ENCODE measurements around the gene MEIS3.
A peak's percentile ranks its signal among the peaks of the same experiment; 100 is the strongest.

The MEIS3 gene

DNA sequence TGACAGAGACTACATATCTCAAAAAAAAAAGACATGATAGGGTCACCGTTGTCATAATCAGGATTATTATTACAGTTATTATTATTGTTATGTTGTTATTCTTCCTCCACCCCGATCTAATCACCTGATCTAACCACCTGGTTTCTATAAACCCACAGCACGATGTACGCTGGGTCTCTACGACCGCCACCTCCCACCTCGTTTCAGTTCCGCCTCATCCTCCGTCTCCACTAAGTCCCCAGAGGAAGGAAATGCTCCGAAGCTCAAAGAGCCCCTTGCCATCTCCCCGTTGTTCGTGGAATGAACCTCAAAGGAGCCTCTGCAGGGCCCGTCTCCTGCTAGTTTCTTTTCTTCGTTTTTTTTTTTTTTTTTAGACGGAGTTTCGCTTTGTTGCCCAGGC is 15.9 kb upstream of the MEIS3 start:
- peak in 1 of 5 donors; percentile 70 for DNase-seq

DNA sequence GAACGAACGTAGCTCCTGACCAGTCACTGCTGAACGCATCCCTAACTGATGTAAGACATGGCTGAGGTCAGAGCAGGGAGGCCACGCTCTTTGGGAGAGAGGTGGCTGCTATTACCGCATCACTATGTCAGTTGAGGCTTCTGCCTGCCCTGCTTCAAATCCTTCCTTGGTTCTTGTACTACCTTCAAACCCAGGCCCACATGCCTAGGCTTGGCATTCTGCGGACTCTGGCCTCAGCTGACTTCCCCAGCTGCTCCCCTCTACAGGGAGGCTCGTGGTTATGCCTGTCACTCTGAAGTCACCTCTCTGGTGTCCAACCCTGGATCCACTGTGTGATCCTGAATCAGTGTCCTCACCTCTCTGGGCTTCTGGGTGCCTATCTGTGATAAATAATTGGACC is 14.8 kb upstream of the MEIS3 start:
- no peak for DNase-seq

DNA sequence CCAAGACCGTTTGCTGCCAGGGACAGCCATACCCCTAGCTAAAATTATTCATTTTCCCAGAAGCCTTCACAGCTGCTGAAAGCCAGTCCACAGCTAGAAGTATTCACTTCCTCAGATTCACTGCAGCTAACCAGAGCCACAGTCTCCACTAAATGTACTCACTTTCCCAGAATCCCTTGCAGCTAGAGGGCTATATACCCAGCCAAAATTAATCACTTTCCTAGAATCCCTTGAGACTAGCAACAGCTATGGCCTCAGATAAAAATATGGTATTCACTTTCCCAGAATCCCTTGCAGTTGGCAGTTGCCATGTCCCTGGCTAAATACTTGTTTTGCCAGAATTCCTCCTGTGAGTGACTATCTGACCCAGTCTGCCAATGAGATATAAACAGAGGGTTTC is 13.8 kb upstream of the MEIS3 start:
- DNase-seq, result no peak

DNA sequence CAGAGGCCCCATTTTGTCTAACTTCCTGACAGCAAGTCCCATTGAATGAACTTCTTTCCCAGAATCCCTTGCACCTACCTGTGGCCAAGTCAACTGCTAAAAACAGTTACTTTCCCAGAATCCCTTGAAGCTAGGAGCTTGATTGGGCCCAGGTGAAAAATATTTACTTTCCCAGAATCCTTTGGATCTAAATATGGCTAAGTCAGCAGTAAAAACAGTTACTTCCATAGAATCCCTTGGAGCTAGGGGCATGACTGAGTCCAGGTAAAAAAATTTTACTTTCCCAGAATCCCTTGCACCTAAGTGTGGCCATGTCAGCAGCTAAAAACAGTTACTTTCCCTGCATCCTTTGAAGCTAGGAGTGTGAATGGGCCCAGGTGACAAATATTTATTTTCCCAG is 13.2 kb upstream of the MEIS3 start:
- DNase-seq, result no peak

DNA sequence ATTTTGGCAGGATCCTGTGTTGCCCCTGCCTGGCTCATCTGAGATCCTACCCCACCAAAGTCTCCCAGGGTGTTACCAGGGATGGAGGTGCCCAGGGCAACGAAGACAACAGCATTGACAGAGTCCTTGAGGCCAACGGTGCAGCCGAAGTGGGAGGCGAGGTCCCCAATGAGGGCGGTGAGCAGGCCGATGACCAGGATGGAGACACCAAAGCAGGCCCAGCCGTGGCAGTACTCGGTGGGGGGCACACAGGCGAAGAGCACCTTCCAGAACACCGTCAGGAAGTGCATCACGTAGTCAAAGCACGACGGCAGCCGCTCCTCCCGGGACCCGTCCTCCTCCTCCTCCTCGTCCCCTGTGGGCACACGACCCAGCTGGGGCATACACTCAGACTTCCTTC is 12.8 kb upstream of the MEIS3 start:
- DNase-seq, result no peak

DNA sequence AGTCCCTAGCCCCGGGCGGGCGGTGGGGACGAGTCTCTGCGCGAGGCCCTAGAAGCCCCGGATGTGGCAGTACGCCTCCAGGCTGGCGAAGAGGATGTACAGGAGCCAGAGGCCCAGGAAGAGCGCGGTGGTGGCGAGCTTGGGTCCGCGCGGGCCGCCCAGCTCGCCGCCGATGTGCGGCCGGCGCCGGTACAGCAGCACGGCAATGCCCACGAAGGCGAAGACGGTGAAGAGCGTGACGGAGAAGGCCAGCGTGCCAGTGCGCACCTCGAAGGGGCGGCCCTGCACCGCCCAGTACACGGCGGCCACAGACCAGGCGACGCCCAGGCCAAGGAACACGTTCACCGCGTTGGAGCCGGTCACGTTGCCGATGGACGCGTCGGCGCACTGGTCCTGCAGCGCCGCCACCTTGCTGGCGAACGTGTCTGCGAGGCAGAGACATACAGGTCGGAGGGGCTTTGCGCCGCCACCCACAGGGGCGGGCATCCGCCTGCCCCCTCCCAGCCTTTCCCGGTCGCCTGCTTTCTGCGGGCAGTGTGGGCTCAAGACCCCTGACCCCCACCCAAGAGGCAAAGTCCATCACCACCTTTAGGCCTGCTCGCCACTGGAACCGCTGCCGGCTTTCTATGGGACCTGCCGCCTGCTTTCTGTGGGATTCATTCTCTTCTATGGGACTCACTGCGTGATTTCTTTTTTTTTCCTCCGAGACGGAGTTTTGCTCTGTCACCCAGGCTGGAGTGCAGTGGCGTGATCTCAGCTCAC is 10.9 kb upstream of the MEIS3 start:
- peak in 1 of 5 donors; percentile 69 for DNase-seq

DNA sequence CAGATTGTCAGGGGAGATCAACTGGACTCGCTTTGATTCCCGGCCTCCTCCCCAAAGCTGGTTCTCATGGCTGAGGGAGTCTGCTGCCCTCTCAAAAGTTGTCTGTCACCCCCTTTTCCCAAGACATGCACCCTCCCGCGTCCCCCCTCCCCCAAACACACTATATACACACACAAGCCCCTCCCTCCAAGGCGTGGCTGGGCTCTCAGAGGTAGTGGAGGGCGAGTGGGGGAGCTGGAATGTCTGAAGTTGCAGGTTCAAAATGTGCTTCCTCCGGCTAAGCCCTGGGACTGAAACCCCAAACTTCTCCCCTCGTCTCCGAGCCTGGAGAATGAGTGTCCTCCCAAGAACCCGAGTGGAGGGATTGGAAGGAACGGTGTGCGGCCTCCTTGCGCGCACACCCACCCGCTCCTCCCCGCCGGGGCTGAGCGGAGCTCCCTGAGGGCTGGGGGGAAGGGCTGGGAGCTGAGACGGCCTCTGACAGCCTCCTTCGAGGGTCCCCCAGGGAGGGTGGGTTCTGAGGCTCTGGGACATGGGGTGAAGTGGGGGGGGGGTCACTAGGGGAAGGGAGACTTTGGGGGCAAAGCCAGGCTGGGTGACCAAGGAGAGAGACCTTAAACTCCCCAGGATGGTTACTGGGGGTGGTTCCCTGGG is 9.9 kb upstream of the MEIS3 start:
- no peak for DNase-seq

DNA sequence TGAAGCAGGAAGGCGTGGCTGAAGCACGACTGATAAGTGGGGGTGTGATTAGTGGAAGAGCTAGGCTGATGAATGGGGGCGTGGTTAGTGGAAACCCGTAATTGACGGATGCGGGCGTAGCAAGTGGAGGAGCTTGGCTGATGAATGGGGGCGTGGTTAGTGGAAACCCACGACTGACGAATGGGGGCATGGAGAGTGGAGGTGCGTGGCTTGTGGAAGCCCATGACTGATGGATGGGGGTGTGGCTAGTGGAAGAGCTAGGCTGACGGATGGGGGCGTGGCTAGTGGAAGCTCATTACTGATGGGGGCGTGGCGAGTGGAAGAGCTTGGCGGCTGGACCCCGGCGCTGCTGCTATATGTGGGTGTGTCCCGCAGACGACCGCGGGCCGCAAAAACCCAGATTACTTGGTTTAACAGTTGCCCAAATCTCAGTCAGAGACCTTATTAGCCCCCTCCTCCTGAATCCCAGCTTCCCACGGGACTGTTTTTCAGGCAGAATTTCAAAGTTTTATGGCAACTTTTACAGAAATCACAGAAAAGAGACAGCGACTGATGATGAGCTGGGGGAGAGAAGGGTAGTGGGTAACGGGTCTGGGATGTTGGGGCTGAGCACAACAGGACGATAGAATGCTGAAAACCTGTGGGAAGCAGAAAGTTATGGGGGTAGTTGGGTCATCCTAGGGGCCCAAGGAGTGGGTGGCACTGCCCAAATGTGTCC is 9.0 kb upstream of the MEIS3 start:
- DNase-seq, result peak; percentile 65 to 96 (median 78)

DNA sequence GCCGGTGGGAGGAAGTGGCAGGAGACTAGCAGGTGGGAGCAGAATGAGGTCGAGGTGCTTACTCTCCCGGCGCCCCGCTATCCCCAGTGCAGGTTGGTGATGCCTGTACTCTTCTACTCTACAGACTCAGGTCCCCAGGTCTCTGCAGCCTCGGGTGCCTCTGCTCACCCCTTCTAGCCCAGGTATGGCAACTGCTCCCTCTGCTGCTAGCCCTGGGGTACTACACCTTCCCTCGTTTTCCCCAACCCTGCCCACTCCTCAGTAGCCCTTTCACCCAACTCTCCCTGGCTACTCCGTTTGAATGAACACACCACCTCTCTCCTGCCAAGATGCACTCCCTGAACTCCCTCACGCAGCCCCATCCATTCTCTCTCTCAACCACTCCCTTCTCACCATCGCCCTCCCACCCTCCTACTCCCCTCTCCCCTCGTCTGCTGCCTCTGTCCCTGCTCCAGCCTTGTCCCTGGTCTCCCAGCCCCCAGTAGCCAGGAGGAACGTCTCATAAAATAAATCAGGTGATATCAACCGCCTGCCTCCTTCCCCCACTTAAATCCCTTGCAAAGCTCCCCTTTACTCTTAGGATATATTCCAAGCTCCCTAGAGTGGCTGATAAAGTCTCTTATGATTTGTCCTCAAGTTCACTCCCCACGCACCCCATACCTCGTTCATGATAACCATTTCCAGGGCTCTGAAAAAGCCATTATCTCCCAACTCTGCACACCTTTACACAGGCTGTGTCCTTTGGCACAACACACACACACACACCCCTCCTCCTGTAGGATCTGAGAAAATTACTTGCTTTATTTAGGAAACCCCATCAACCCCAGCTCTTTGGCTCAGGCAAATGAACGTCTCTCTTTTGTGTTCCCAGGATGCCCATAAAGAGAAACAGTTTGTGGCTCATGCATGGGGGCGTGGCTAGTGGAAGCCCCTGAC is 8.2 kb upstream of the MEIS3 start:
- DNase-seq, result peak; percentile 33 to 67 (median 56)

DNA sequence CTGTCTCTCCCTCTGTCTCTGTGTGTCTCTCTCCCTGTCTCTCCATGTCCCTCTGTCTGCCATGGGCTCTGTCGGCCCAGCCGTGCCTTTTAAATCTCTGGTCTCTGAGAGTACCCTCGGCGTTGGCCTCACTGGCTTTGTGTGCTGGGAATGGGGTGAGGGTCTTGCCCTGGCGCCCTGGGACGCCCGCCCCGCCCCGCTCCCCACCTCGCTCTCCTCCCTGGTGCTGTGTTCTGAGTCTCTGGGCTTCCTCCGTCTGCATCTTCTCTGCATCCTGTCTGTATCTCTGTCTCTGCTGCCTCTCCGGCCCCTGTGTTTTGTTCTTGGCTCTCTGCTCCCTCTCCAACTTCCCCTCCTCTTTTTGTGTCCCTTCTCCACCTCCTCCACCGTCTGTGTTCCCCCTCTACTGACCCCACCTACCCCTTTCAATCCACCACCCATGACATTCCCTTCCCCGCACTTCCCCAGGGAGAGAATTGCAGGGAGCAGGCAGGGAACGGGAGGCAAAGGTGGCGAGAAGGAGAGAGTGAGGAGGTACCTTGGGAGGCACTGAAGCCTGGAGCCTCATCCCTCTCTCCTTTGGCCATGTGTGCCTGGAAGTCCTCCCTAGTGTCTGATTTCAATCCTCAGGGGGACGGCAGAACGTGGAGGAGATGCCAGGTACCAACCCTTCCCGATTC is 4.0 kb upstream of the MEIS3 start:
- no peak for DNase-seq

DNA sequence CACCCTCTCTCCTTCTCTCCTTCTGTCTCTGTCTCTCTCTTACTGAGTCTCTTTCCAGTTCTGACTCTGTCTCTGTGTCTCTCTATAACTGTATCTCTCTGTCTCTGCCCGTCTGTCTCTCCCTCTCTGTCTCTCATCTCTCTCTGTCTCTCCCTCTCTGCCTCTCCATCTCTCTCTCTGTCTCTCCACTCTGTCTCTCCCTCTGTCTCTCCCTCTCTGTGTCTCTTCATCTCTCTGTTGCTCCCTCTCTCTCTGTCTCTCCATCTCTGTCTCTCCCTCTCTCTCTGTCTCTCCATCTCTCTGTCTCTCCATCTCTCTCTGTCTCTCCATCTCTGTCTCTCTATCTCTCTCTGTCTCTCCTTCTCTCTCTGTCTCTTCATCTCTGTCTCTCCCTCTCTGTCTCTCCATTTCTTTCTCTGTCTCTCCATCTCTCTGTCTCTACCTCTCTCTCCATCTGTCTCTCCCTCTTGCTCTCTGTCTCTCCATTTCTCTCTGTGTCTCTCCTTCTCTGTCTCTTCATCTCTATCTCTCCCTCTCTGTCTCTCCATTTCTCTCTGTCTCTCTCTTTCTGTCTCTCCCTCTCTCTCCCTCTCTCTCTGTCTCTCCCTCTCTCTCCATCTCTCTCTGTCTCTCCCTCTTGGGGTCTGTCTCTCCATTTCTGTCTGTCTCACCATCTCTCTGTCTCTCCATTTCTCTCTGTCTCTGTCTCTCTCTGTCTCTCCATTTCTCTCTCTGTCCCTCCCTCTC is 3.3 kb upstream of the MEIS3 start:
- DNase-seq, result no peak

DNA sequence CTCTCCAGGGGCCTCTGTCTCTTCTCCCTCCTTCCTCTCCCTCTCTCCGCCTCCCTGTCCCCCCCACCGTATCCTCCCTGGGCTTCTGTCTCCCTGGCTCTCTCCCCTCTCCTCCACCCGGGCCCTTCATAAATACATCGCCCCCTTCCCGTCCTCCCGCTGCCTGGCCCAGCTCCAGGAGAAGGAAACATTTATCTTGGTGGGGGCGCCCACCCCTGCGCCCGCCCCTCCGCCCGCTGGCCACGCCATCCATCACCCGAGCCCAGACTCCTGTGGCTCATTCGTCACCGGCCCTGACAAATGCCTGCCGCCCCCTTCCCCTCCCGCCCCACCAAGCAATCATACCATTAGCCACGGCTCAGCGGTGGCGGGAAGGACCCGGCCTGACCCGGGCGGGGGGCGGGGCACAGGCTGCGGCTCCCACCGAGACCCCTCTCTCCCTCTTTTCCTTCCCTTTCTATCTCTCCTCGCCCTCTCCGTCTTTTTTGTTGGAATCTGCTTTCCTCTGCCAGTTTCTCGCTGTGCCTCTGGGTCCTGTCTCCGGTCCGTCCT is 2.6 kb upstream of the MEIS3 start:
- DNase-seq, result no peak

DNA sequence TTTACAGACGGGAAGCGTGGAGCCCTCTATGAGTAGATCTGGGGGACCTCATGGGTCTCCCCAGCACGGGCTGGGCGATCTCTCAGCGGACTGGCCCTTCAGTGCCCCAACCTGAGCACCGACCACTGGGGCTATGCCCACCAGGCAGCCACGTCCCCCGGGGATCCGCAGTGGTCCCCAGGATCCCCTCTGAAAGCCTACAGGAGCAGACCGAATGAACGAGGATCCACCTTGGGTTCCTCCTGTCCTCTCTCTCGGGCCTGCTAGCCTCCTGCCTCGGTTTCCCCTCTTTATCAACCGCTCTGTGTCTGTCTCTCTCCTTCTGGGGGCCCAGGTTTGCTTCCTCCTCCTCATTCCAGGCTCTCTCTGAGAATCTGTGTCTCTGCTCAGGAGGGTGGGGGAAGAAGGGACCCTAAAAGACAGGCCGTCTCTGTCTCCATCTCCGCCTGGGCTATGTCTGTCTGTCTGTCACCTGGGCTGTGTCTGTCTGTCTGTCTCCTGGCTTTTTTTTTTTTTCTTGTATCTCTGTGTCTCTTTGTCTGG is 2.0 kb upstream of the MEIS3 start:
- no peak for DNase-seq

DNA sequence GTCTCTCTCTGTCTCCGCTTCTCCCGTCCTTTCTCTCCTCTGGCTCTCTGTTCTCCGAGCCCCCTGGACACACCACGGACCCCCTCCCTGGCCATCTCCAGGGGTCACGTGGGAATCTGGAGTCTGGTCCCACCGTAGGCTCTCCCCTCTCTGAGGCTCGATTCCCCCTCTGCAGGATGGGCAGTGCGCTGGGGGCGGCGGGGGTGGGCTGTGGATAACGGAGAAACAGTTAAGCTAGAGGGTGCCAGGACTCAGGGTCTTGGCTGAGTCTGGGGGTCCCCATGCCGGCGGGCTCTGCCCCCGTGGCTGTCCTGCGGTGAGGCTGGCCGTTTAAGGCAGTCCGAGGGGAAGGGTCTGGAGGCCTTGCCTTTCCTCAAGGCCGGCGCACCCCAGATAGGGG is 462 bp upstream of the MEIS3 start:
- no peak for DNase-seq

DNA sequence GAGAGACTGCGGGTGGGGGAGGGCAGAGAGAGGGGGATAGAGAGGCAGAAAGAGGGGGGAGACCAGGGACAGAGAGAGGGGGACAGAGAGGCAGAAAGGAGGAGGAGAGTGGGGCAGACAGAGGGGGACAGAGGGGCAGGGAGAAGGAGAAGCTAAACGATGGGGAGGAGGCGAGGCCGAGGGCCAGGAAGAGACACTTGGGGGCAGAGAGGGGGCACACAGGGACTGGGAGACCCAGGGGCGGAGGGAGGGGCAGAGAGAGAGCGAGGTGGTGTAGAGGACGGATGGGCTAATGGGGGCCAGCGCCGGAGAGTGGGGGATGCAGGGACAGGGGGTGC is 666 bp downstream of the MEIS3 start:
- DNase-seq, result no peak

DNA sequence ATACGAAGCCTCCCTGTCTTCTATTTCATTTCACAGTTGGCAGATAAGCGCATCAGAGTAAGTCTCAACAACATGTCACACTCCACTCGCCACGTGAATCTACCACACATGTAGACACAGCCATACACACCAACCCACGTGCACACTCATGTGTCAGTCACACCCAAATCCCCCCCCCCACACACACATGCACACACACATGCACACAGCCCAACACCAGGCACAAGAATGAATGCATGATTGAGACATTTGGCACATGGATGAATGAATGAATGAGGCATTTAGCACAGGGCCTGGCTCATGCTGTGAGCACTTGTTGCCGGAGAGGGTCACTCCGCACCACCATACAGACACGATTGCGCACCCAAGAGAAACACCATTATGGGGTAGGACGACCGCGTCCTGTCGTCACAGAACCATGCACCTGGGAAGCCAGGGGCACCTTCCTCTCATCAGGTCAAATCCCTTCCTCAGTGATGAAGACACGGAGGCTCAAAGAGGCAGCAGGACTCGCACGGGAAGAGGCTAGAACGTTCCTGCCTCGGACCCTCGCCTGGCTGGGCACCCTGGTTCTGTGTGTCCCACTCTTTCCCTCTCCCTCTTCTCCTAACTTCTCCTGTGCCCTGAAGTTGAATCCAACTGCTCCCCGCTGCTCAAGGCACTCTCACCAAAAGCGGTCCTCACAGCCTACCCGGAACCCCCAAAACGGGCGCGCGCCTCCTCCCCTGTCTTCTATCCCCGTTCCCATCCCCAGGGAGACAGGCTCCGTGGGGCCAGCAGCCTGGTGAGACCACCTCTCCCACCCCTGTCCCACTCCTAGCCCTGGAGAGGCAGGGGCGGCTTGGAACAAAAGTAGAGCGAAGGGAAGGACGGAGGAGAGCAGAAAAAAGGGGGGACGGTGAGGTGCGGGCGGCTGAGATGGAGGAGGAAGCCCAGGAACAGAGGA is 1.3 kb downstream of the MEIS3 start:
- no peak for DNase-seq

DNA sequence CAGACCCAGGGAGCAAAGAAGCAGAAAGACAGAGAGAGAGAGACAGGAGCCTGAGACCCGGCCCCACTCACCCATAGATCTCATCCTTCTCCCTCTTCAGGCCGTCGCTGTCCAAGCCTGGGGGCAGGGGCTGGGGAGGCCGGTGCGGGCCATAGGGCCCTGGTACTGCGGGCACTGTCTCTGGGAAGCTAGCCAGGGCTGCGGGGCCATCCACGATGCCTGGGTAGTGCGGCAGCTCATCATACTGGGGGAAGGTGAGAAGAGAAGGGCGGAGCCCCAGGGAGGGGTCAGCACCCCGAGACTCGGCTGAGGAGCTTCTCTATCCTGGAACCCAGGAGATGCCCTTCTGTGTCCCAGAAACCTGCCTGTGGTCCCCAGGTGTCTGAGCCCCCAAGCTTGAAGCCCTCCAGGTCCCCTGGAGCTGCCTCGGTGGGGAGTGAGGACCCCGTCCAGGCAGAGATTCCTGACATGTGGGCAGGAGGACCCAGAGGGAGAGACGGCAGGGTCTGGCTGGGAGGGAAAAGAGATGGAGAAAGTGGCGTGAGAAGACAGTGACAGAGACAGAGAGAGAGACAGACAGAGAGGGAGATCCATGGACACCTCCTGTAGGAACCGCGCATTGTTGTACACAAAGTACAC is 2.1 kb downstream of the MEIS3 start:
- DNase-seq, result no peak

DNA sequence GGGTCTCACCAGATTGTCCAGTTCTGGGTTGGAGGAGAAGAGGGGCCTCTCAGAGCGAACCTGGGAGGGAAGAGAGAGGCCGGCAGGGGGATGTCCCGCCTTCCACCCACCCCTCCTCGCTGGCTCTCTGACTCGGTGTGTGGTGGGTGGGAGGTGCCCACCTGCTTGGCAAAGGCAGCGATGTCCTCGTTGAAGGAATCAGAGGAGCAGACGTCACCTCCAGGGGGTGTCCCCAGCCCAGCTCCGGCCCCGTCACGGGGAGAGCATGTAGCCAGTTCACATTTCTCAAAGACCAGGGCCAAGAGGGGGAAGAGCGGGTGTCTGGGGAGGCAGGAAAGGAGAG is 2.7 kb downstream of the MEIS3 start:
- DNase-seq, result no peak

DNA sequence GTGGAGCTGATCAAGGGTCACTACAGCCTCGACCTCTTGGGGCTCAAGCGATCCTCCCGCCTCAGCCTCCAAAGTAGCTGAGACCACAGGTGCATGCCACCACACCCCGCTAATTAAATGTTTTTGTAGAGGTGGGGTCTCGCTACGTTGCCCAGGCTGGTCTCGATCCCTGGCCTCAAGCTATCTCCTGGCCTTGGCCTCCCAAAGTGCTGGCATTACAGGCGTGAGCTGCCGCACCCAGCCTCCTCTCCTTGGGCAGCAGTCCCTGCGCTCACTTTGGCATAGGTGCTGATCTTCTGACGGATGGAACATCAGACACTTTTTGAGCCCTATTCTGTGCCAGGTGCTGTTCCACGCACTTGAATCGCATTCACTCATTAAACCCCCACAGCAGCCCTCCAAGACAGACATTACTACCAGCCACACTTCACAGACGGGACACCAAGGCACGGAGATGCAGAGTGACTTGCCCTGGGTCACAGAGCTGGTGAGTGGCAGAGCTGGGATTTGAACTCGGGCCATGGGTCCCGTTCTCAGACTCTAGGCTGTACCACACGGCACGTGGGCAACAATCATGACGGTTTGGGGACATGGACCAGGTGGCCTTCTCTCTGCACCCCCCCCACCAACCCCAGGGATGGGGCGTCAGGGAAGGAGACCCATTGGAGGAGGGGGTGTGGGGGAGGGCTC is 3.2 kb downstream of the MEIS3 start:
- no peak for DNase-seq

Measured in T-helper 1 cell (primary cell).